GM19455 (cell line): ENCODE data around the gene FAM221B.

Experiments used
- ATAC-seq: cut with Tn5 transposase; IDR thresholded peaks from one replicate; pipeline ENCODE4 v1.9.1; 2021; ENCODE audit not compliant: unreplicated experiment

Gene FAM221B

DNA sequence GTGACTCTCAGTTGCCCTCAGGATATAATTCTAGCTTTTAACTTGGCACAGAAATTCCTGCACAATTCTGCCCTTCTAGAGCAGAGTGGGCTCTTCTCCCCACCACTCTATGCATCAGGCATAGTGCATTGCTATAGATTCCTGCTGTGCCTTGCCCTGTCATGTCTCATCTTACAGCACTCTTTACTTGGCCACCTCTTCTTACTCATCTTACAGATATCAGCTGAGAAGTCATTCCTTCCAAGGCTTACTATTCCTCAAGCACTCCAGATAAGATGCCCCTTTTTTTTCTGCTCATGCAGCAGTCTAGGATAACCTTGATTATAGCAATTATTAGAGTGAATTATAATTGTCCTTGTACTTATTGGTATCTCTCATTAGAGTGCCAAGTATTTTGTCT, 5.6 kb downstream of the FAM221B start:
- ATAC-seq, result no peak

DNA sequence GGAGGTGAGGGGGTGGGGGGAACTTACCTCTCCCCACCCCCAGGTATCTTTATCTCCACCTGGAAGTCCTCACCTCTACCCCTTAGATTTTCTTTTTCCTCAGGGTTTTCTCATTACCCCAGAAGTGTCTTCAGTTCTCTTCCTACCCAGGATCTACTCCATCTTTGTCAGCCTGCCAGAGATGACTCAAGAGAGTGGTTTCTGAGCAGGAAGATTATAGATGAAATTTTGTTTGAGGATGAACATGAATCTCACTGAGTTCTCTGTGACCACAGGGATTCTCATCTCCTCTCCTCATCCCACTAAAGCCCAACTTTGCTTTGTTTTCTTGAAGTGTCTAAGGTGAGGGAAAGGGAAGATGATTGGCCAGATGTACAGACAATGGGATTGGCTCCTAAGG, 8.5 kb downstream of the FAM221B start:
- ATAC-seq, result no peak

DNA sequence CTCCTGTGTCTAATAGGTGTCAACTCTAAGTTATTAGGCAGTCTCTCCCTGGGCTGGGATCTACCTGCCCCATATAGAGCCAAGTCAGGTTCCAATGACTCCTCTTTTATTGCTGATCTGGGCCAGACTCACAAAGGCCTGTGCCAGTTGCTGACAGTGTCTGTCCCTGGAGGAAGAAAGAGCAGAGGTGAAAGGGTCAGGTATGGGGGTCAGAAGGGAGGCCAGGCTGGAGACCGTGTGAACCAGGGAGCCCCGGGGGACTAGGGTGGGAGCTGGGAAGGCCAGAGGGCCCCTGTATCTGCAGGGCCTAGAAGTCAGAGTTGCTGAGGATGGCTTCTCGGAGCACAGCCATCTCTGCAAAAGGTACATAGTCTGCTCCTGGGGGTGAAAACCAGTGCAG, 10.2 kb downstream of the FAM221B start:
- no peak for ATAC-seq

DNA sequence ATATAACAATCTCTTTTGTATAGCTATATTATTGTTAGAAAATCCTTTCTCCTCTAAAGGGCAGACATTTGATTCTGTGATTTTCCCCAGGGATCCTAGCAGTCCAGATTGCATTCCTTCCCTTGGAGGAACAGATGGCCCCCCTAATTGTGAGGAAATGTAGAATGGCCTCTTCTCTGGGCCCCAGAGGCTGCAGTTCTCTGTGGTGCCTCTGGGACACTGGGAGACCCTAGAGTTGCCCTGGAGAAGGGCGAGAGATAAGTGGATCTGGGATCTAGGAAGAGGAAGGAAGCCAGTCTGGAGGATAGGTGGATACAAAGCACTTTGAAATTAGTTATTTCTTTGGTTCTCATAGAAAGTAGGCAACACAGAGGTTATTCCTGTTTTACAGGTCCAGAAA, 11.8 kb downstream of the FAM221B start:
- ATAC-seq, result no peak

- ATAC-seq, result peak; percentile 70
Measured at GRCh38 chr9:35814841-35815543, 13.5 kb downstream of the FAM221B start, which contains the start of gene HINT2. Gene HINT2, minus strand, starts transcription at chr9:35815042. Its CDS starts 63 bp downstream, at chr9:35814979.

GRCh38 chr9:35814106-35814840, 14.3 kb downstream of the FAM221B start:
- peak; percentile 30 for ATAC-seq

GRCh38 chr9:35813434-35814105, 15.0 kb downstream of the FAM221B start:
- ATAC-seq, result no peak

DNA sequence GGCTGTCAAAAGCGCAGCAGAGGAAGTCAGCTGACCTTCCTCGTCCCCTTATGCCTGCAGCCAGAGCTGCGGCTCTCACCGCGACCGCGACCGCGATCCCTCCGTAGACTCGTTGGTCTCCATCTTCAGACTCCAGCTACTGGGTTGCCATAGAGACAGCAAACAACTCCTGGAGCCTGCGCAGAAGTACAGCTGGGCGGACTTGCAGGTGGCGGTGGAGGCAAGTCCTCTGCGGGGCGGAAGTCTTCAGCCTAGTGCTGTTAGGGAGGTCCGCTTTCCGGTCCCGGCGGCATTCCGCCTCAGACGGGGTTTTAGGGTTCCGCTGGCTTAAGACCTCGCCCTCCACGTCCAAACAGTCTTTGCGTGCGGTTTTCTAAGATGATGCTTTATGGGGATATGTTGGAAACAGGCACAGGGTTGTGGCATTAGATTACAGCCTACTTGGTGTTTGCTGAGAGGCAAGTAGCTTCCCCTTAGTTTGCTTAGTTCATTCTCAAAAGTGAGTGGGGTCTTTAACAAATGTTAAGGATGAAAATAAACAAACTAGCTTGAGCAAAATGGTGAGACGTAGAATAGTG, 16.4 kb downstream of the FAM221B start, which contains the start of gene SPAG8:
Gene SPAG8, minus strand, starts transcription at position 238 of the 578 bp plus-strand sequence. Its CDS starts 115 bp downstream, at position 123.
- ATAC-seq, result peak; percentile 61

DNA sequence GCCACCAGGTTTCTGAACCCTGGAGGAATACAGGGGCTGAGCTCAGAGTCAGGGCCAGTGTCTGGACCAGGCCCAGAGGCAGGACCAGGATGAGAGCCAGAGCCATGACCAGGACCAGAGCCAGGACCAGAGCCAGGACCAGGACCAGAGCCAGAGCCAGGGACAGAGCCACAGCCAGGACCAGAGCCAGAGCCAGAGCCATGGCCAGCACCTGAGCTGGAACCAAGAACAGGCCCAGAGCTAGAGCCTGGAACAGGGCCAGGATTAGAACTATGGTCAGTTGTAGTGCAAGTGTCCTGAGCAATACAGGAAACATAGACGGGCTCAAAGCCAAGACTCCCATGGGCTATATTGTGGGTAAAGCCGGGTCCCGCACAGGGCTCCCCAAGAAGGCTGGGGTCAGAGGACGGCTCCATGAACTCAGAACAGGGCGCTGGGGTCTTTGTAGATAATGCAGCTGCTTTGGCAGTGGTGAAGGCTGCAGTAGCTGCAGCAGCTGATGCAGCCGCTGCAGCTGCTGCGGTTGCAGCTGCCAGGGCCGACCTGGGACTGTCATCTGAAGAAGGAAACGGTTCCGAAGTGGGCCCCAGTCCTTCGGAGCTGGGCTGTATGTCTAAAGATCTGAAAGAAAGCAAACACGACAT, 17.0 kb downstream of the FAM221B start:
- no peak for ATAC-seq

DNA sequence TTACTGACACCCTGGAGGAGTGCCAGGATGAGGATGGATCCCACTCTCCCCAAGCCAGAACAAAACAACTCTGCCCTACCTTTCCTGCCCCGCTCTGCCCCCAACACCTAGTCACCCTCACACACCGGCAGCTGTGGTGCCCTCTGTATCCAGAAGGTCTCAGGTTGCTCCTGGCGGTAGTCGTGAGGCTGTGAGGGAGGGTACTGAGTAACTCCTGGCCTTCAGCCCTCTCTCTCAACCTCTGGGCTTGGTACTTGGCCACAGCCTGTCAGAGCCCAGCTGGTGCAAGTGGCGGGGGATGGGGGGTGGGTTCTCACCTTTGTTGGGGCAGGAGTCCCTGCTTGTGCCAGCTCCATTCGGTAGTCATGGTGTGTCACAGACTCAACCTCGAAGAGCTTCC, 18.4 kb downstream of the FAM221B start:
- ATAC-seq, result no peak

DNA sequence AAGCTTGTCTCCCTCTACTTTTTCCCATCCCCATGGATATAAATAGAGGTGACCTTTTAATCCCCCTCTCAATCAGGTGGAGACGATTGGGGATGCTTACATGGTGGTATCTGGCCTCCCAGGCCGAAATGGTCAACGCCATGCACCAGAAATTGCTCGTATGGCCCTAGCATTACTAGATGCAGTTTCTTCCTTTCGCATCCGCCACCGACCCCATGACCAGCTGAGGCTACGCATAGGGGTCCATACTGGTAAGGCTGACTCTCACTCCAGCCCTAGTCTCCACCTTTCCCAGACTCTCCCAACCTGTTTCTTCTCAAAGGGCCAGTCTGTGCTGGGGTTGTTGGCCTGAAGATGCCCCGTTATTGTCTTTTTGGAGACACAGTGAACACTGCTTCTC, 20.1 kb downstream of the FAM221B start:
- ATAC-seq, result no peak

DNA sequence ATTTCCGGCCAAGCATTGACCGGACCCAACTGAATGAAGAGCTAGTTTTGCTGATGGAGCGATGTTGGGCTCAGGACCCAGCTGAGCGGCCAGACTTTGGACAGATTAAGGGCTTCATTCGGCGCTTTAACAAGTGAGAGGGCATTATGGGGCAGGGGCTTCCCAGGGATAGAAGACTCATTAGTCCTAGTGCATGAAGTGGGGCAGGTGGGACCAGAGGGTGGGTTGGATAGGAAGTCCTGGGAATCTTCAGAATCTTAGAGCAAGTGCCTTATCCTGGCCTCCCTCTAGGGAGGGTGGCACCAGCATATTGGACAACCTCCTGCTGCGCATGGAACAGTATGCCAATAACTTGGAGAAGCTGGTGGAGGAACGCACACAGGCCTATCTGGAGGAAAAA, 22.4 kb downstream of the FAM221B start:
- ATAC-seq, result no peak

DNA sequence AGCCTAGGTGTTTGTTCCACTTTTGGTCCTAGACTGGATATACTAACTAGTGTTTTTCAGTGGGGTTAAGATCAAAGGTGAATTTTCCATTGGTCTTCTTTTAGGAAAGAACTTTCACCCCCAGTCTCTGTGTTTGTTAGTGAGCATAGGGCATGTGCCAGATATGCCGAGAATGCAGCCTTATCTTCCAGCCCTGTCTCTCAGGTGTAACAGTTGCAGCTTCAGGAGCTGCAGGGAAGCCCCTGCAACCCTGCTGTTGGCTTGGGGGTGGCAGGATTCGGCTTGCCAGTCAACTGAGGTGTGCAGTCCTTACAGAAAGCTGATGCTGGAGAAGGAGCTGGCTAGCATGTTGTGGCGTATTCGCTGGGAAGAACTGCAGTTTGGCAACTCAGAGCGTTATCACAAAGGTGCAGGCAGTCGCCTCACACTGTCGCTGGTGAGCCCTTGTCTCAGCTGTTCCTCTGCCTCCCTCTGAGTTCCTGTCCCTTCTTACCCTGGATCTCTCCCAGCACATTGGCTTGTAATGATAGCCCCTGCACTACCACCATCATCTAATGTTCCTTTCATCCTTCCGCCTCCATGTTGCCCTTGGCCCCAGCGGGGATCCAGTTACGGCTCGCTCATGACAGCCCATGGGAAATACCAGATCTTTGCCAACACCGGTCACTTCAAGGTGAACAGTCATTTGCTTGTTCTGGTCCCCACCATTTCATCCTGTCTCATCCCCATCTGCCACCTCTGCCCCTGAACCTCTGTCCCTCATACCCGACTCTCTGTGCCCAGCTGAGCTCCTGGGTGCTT, 27.0 kb downstream of the FAM221B start:
- ATAC-seq, result no peak

GRCh38 chr9:35800530-35800929, 28.0 kb downstream of the FAM221B start:
- ATAC-seq, result no peak

GRCh38 chr9:35798658-35799374, 29.7 kb downstream of the FAM221B start:
- ATAC-seq, result no peak

DNA sequence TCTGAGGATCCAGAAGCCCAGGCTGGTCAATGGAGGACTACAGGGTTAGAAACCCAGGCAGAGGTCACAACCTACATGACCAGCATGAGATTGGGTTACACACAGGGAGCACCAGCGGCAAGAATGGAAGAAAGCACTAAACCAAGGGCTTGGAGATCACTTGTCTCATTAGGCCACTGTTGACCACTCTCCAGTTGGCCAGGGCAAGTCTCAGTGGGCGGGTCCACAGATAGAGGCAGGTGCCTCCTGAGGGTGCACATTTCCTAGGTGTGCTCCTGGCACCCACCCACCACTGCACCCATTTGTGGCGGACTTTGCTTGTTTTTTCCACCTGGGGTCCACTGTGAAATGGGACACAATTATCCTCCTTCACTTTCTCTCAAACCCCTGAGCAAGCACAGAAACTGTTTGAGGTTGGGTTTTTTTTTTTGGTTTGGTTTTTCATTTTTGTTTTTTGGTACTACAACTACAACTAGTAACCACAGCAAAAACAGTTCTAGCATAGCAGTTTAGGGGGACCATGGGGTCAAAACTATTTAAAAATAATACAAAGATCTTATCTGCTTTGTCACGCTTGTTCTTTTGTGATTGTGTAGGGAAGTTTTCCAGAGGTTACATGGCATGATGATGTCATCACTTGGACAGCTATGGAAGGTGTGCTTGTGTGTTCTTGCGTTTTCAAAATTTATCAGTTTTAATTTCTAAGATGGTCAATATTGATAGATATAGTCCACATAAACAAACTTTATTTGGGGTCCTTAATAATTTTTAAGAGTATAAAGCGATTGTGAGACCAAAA, 31.0 kb downstream of the FAM221B start:
- no peak for ATAC-seq

- ATAC-seq, result no peak
Measured at GRCh38 chr9:35795695-35796094, 32.8 kb downstream of the FAM221B start.

GRCh38 chr9:35793461-35793860, 35.1 kb downstream of the FAM221B start:
- no peak for ATAC-seq

DNA sequence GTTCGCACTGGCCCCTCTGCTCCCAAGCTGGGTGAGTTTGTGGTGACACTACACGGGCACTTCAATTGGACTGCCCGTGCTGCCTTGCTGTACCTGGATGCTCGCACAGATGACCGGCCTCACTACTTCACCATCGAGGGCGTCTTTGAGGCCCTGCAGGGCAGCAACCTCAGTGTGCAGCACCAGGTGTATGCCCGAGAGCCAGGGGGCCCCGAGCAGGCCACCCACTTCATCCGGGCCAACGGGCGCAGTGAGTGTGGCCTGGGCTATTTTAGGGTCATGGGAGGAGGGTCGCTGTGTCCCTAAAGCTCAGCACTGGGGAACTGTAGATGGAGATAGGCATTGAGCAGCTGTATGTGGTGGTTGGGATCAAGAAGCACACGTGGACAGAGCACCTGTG, 35.7 kb downstream of the FAM221B start:
- ATAC-seq, result no peak
